Myocyte (in vitro differentiated cells): ENCODE data around the gene M6PR. TPM values are rescaled to one million over a fixed set of nuclear protein-coding genes. Genes with fewer than 3 reads are reported as not detected.
"Not testable (repeated sequence)": the region's sequence is repeated elsewhere in the genome, so short reads cannot be mapped to it uniquely, and the experiment has no call there.

Experiments
- DNase-seq: peaks from one replicate; pipeline ENCODE4 v3.0.0-alpha.2; 2012; ENCODE audit warnings: low read depth
- total RNA-seq: library from RNA; depleted of rRNA; stranded (reverse); fragments of >200 nt; gene quantifications from 2 replicates; pipeline ENCODE4 v1.2.3, GENCODE V29; 2014

Gene M6PR
- total RNA-seq, 1 donor from 2014 or later, result 170 TPM

DNA sequence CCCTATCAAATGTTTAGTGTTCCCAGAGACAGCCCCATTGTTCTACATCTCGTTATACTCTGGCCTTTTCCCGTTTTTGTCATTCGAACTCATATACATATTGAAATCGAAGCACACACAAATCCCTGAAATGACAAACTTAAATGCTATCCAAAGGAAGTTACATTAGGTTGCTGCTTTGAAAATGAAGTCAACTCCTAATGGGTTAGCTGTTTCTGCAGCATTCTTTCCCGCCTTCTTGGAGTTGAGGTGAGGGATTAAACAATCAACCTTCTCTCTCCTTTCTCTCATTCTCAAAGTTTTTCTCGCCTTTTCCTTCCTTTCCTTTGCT, 35.8 kb downstream of the M6PR start:
- DNase-seq, result no peak

- DNase-seq, result no peak
Observed at GRCh38 chr12:8912914-8913313, 36.5 kb downstream of the M6PR start.

DNA sequence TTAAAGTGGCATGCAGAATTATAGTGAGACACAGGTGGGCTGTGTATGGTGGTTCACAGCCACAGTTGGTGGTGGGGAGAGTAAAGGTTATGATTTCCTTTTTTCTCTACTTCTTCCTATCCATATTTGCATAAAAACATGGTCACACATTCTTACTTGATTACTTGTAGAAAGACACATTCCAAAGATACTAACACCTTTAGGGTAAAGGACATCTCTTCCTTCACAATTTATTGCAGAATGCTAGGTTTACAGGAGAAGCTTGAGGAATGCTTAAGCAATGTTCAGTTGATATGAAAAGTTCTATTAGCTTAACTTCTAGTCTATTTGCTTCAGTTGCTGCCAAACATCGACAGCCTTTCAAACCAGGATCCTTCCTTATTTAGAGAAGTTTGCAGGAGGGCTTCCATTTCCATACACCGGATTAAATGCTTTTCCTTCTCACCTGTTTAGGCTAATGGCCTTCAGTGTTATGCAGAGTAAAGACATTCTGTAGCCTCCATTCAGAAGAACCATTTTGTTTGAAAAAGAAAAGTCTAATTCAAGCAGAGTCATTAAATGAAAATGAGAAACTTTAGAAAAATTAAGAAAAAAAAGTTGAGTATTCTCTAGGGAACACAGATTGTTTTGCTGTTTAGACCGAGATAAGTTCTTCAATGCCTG, 37.7 kb downstream of the M6PR start:
- DNase-seq, result no peak

DNA sequence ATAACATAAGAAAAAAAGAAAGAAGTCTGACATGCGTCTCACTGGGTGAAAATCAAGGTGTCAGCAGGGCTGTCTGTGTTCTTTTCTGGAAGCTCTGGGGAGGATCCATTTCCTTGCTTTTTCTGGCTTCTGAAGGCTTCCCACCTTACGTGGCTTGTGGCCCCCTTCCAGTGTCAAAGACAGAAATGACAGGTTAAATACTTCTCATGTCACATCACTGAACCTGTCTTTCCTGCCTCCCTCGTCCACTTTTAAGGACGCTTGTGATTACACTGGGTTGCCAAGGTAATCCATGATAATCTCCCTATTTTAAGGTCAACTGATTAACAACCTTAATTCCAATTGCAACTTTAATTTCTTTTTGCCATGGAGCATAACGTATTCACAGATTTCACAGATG, 39.7 kb downstream of the M6PR start:
- DNase-seq, result no peak

GRCh38 chr12:8907513-8907912, 41.9 kb downstream of the M6PR start:
- DNase-seq, result no peak

DNA sequence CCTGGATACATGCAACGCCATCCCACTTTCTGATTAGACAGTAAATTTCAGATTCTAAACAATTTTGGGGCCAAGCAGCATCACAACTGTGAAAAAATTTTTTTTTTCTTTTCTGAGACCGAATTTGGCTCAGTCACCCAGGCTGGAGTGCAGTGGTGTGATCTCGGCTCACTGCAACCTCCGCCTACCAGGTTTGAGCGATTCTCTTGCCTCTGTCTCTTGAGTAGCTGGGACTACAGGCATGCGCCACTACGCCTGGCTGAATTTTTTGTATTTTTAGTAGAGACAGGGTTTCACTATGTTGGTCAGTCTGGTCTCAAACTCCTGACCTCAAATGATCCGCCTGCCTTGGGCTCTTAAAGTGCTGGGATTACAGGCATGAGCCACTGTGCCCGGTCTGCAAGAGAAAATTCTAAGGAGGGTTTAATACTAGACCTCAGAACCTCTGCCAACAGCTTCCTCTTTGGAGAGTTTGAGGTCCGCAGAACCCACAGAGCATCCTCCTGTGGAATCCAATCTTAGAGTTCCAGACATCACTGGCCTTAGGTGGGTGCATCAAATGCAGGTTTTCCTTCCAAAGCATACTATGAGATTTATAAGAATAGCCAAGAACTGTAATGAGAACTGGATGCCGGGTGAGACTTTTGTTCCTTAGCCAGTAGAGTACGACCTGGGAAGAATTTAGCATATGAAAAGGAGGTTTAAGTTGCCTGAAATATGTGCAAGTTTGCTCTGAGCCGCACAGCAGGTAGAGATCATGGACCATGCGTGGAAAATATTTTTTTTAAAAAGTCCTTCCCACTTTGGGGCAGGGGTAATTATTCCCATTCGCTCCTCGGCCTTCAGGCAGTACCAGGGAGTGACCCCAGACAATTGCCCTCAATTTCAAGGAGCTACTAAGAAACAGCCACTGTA, 42.9 kb downstream of the M6PR start:
- DNase-seq, result no peak

DNA sequence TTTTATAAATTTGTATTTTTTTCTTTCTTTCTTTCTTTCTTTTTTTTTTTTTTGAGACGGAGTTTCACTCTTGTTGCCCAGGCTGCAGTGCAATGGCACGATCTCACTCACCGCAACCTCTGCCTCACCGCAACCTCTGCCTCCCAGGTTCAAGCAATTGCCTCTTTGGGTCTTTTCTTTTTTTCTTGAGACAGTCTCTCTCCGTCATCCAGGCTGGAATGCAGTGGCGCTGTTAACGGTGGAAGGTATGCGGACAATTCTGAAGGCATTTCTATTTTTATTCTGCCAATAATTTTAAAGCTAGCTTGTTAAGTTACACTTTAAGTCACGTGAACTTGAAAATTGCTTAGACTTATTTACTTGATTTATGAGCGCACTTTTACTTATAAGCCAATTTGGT, 43.9 kb downstream of the M6PR start:
- DNase-seq, result no peak

DNA sequence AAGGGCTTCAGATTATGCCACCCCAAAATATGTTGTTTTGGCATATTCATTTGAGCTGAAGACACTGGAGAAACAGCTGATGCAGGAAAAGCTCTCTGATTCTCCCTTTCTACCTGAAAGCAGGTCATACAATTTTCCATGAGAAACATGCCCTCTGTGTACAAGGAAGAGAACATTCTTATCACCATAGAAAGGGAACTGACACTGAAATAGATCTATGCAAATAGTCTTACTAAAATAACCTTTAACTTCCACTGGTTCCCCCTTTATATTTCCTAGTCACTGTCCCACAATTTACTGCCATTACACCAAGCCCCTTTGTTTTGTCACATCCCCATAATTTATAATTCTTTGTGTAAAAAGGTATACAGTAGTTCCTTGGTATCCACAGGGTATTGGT, 44.8 kb downstream of the M6PR start:
- no peak for DNase-seq

GRCh38 chr12:8903646-8904045, 45.8 kb downstream of the M6PR start:
- DNase-seq, result no peak

- not testable (repeated sequence) for DNase-seq
Observed at GRCh38 chr12:8902703-8903102, 46.7 kb downstream of the M6PR start.

- DNase-seq, result no peak
Observed at GRCh38 chr12:8899830-8900229, 49.6 kb downstream of the M6PR start.

DNA sequence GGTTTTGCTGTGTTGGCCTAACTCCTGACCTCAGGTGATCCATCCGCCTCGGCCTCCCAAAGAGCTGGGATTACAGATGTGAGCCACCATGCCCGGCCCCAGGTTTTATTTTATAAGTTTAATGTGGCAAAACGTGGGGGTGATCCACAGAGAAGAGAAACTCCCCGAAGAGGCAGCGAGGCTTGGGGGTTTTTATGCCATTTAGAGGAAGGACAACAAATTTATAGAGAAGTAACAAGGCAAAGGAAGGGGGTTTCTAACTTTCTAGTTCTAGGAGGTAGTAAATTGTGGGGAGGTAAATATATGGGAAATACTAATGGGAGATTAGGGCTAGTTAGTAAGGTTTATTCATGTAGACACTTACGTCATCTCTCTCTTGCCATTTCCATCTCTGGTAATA, 52.4 kb downstream of the M6PR start:
- DNase-seq, result no peak

GRCh38 chr12:8894986-8895385, 54.5 kb downstream of the M6PR start:
- DNase-seq, result no peak

DNA sequence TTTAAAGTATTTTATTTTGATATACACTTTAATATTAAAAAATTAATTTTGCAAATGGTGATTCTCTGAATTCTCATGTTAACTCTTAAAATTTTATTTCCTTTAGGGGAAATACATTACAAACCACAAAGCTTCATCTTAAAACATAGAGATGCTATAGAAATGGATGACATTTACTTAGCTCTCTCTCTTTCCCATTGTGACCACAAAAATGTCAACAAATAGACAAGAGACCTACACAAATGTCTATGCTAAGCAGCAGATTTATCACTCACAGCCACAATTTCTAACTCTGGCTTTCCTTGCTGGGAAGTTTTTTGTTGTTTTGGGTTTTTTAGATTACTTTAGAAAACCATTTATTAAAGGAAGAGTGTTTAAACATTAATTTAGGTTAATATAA, 55.1 kb downstream of the M6PR start:
- no peak for DNase-seq

DNA sequence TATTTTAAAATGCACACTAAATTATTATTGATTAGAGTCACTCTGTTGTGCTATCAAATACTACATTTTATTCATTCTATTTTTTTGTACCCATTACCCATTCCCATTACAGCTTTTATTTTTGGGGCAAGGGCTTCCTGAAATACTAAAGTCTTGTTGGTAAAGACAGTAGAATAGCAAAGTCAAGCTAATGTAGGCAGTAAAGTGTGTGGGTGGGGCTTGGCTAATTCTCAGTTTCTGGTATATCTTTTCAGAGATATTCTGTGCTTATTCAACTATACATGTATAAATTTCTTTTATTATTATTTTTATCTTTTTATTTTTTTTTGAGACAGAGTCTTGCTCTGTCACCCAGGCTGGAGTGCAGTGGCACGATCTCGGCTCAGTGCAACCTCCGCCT, 57.5 kb downstream of the M6PR start:
- no peak for DNase-seq

Other genes starting within 250 kb of the M6PR start
- not detected in 2 replicates for gene A2ML1, start 127.0 kb downstream of the M6PR start, total RNA-seq
- 12.6 TPM in 2 replicates for gene PHC1, start 35.1 kb downstream of the M6PR start, total RNA-seq
- 1.0 and 6.0 TPM in 2 replicates for gene KLRG1, start 39.9 kb upstream of the M6PR start, total RNA-seq
- 0.99 and 18.9 TPM in 2 replicates for gene A2M, start 166.3 kb upstream of the M6PR start, total RNA-seq